ENCODE results near the gene ZNF425.

Gene ZNF425

GRCh38 chr7:149090397-149091195, 35.5 kb downstream of the ZNF425 start, which contains the start of gene ZNF786:
Gene ZNF786, minus strand, starts transcription at chr7:149090718. Its CDS starts 78 bp downstream, at chr7:149090640.
- peak within 1 kb of the TSS; percentile 74 for H3K4me2 ChIP-seq (ENCODE audit: insufficient read depth, low read length)
- H3K36me3 ChIP-seq (ENCODE audit: insufficient read depth, low read length), result no peaks in the 10 kb centered on the region; the same call in 1 of the 2 replicates
- H3K27me3 ChIP-seq (ENCODE audit: insufficient read depth, low read length, poor library complexity), result no peaks in the 10 kb centered on the region
- peak within 1 kb of the TSS; percentile 93 to 99 for H3K4me3 ChIP-seq (ENCODE audit: low read depth in 1 of 2, low read length in 2 of 2)
- TF ChIP-seq CTCF (IDR thresholded peaks at IDR 0.05; ENCODE audit: borderline replicate concordance, extremely low read depth, low read length, poor library complexity, severe bottlenecking) (peak; percentile 93), EZH2 (IDR thresholded peaks at IDR 0.05; ENCODE audit: borderline replicate concordance, low read depth, low read length, severe bottlenecking) (no peak)
- peak within 1 kb of the TSS; percentile 95 for H3K9ac ChIP-seq (ENCODE audit: low read depth, low read length)
- no peaks in the 10 kb centered on the region for H4K20me1 ChIP-seq (ENCODE audit: insufficient read depth, low read length)
- peaks cover 47% of the 10 kb centered on the region for H3K79me2 ChIP-seq (ENCODE audit: insufficient read depth, low read length)
- H3K9me3 ChIP-seq (ENCODE audit: insufficient read depth, low read length, severe bottlenecking), result no peaks in the 10 kb centered on the region
- peak within 1 kb of the TSS; percentile 90 for H3K27ac ChIP-seq (ENCODE audit: low read length)
- ATAC-seq (ENCODE audit: insufficient read depth, low read depth) (peak; percentile 85), DNase-seq (peak; percentile 92)
- peak within 1 kb of the TSS; percentile 99 for H2AFZ ChIP-seq (ENCODE audit: low read depth, low read length)
- H3K4me1 ChIP-seq (ENCODE audit: insufficient read depth, low read length), result peaks cover 18% of the 10 kb centered on the region

- peaks cover 18% of the 10 kb centered on the region for H3K4me1 ChIP-seq (ENCODE audit: insufficient read depth, low read length)
- no peaks in the 10 kb centered on the region for H3K9me3 ChIP-seq (ENCODE audit: insufficient read depth, low read length, severe bottlenecking)
- ATAC-seq (ENCODE audit: insufficient read depth, low read depth) (no peak), DNase-seq (no peak)
- no peak overlapping the region for H3K4me2 ChIP-seq (ENCODE audit: insufficient read depth, low read length)
- H3K4me3 ChIP-seq (ENCODE audit: low read depth in 1 of 2, low read length in 2 of 2), result no peak overlapping the region
- H2AFZ ChIP-seq (ENCODE audit: low read depth, low read length), result no peak overlapping the region
- no peaks in the 10 kb centered on the region for H4K20me1 ChIP-seq (ENCODE audit: insufficient read depth, low read length)
- no peaks in the 10 kb centered on the region for H3K27me3 ChIP-seq (ENCODE audit: insufficient read depth, low read length, poor library complexity)
- no peak overlapping the region for H3K9ac ChIP-seq (ENCODE audit: low read depth, low read length)
- peaks cover 63% of the 10 kb centered on the region for H3K79me2 ChIP-seq (ENCODE audit: insufficient read depth, low read length)
- peaks cover 10% of the 10 kb centered on the region for H3K36me3 ChIP-seq (ENCODE audit: insufficient read depth, low read length)
- no peak overlapping the region for H3K27ac ChIP-seq (ENCODE audit: low read length)
- TF ChIP-seq CTCF (IDR thresholded peaks at IDR 0.05; ENCODE audit: borderline replicate concordance, extremely low read depth, low read length, poor library complexity, severe bottlenecking), result no peak
- TF ChIP-seq EZH2 (IDR thresholded peaks at IDR 0.05; ENCODE audit: borderline replicate concordance, low read depth, low read length, severe bottlenecking), result no peak
These were observed 38.7 kb downstream of the ZNF425 start for GRCh38 chr7:149087376-149087775.

- ATAC-seq (ENCODE audit: insufficient read depth, low read depth), result no peak
- TF ChIP-seq EZH2 (IDR thresholded peaks at IDR 0.05; ENCODE audit: borderline replicate concordance, low read depth, low read length, severe bottlenecking), result no peak
- no peak for TF ChIP-seq CTCF (IDR thresholded peaks at IDR 0.05; ENCODE audit: borderline replicate concordance, extremely low read depth, low read length, poor library complexity, severe bottlenecking)
- H3K36me3 ChIP-seq (ENCODE audit: insufficient read depth, low read length), result peaks cover 10% of the 10 kb centered on the region
These were observed 40.3 kb downstream of the ZNF425 start for GRCh38 chr7:149085866-149086265.

More at GRCh38 chr7:149085866-149086265, 40.3 kb downstream of the ZNF425 start:
- Histone ChIP-seq H3K9me3 (ENCODE audit: insufficient read depth, low read length, severe bottlenecking) (no peaks in the 10 kb centered on the region), H3K27me3 (ENCODE audit: insufficient read depth, low read length, poor library complexity) (no peaks in the 10 kb centered on the region), H3K4me3 (ENCODE audit: low read depth in 1 of 2, low read length in 2 of 2) (no peak overlapping the region), H3K4me2 (ENCODE audit: insufficient read depth, low read length) (no peak overlapping the region), H3K79me2 (ENCODE audit: insufficient read depth, low read length) (peaks cover 63% of the 10 kb centered on the region), H4K20me1 (ENCODE audit: insufficient read depth, low read length) (no peaks in the 10 kb centered on the region), H3K9ac (ENCODE audit: low read depth, low read length) (no peak overlapping the region), H2AFZ (ENCODE audit: low read depth, low read length) (no peak overlapping the region), H3K27ac (ENCODE audit: low read length) (no peak overlapping the region), H3K4me1 (ENCODE audit: insufficient read depth, low read length) (peaks cover 11% of the 10 kb centered on the region)
- DNase-seq, result no peak

All from DND-41 (cell line).